HepG2 (cell line): ENCODE results near the gene ARFGAP1. TPM values are rescaled to one million over a fixed set of nuclear protein-coding genes. Genes with fewer than 3 reads are reported as not detected.

Source experiments
- CSRNP1 ChIP-seq: sonication (generic); formaldehyde crosslinking; IDR thresholded peaks from 2 replicates; pipeline ENCODE4 v1.8.1; 2023; ENCODE audit warnings: mild to moderate bottlenecking, missing genetic modification reagents
- HMGXB3 ChIP-seq: sonication (generic); formaldehyde crosslinking; IDR thresholded peaks from 2 replicates; pipeline ENCODE4 v1.4.0; 2020; ENCODE audit warnings: missing genetic modification reagents, borderline replicate concordance
- IKZF5 ChIP-seq: IDR thresholded peaks from 2 replicates; pipeline ENCODE4 v1.6.1; 2018; ENCODE audit warnings: missing genetic modification reagents, mild to moderate bottlenecking, missing compliant biosample characterization
- KDM2A ChIP-seq: sonication (generic); formaldehyde crosslinking; IDR thresholded peaks from 2 replicates; pipeline ENCODE4 v1.4.0; 2020; ENCODE audit warnings: low read depth, missing genetic modification reagents, borderline replicate concordance
- MEF2D ChIP-seq: sonication (generic); formaldehyde crosslinking; IDR thresholded peaks from 2 replicates; pipeline ENCODE4 v1.5.1; 2020; ENCODE audit warnings: mild to moderate bottlenecking, missing genetic modification reagents
- PITX1 ChIP-seq: sonication (generic); formaldehyde crosslinking; IDR thresholded peaks from 2 replicates; pipeline ENCODE4 v1.5.1; 2020; ENCODE audit warnings: mild to moderate bottlenecking, missing genetic modification reagents
- SOX5 ChIP-seq: IDR thresholded peaks from 2 replicates; pipeline ENCODE4 v1.6.1; 2016; ENCODE audit warnings: borderline replicate concordance
- ZBTB2 ChIP-seq: sonication (generic); formaldehyde crosslinking; IDR thresholded peaks from 2 replicates; pipeline ENCODE4 v1.8.0; 2022; ENCODE audit warnings: low read depth, missing genetic modification reagents
- ZNF318 ChIP-seq: sonication (generic); formaldehyde crosslinking; IDR thresholded peaks from 2 replicates; pipeline ENCODE4 v1.4.0; 2020; ENCODE audit warnings: mild to moderate bottlenecking, missing genetic modification reagents
- ZNF44 ChIP-seq: sonication (generic); formaldehyde crosslinking; IDR thresholded peaks from 2 replicates; pipeline ENCODE4 v1.5.1; 2020; ENCODE audit warnings: mild to moderate bottlenecking, missing genetic modification reagents
- ZNF598 ChIP-seq: sonication (generic); formaldehyde crosslinking; IDR thresholded peaks from 2 replicates; pipeline ENCODE4 v1.5.1; 2020; ENCODE audit warnings: mild to moderate bottlenecking, missing genetic modification reagents, borderline replicate concordance
- polyA plus RNA-seq, 8 experiments: library from polyadenylated mRNA; depleted of rRNA in 3 of 8; stranded (reverse) in 7 of 8; unstranded in 1 of 8; fragments of >200 nt; fragmentation: Illumina TruSeq in 4 of 8; extraction: Trizol in 4 of 8; gene quantifications; 2 replicates each; pipeline versions ENCODE4 v1.2.1 to v1.2.3, GENCODE V29; 2011 to 2016; ENCODE audit warnings: low read depth in 4 of 8, missing spikeins in 1 of 8, mixed read lengths in 1 of 8; ENCODE audit not compliant: insufficient read depth in 1 of 8
- total RNA-seq, 5 experiments: library from RNA; depleted of rRNA; stranded (reverse); fragments of >200 nt; fragmentation: Illumina TruSeq; extraction: Trizol; gene quantifications; 2 replicates each; pipeline ENCODE4 v1.2.3, GENCODE V29; 2016; ENCODE audit warnings: low read depth in 1 of 5

Gene ARFGAP1
- total and polyA plus RNA-seq, 2 of the 13 experiments (the other 11 are each of a cell fraction or from before 2014, with no cell fraction given) = 132 TPM

- peak; percentile 75; the same call in 1 of the 2 replicates for TF ChIP-seq ZNF318 (CRISPR knock-in tag)
- peak; percentile 61; the same call in 1 of the 2 replicates for TF ChIP-seq PITX1 (CRISPR knock-in tag)
- 0 out of 2 replicates have a peak, but pooled peaks have one; percentile 73 for TF ChIP-seq ZNF44 (CRISPR knock-in tag)
- TF ChIP-seq KDM2A = peak; percentile 84
- TF ChIP-seq ZBTB2 (CRISPR knock-in tag) = no peak
- TF ChIP-seq ZNF598 (CRISPR knock-in tag) = peak; percentile 17; the same call in 1 of the 2 replicates
- TF ChIP-seq SOX5 (CRISPR knock-in tag) = no peak
- TF ChIP-seq HMGXB3 (CRISPR knock-in tag) = 0 out of 2 replicates have a peak, but pooled peaks have one; percentile 57
- no peak for TF ChIP-seq CSRNP1 (CRISPR knock-in tag)
- peak; percentile 64; the same call in 1 of the 2 replicates for TF ChIP-seq MEF2D (CRISPR knock-in tag)
- peak; percentile 60; the same call in 1 of the 2 replicates for TF ChIP-seq IKZF5 (CRISPR knock-in tag)
These were observed 41.8 kb upstream of the ARFGAP1 start (continued) for GRCh38 chr20:63230800-63231268.
